HG02973 (cell line): ENCODE results near the gene KRTAP25-1.

ENCODE experiments used
- ATAC-seq: cut with Tn5 transposase; IDR thresholded peaks from one replicate; pipeline ENCODE4 v1.9.1; 2021; ENCODE audit warnings: moderate library complexity; ENCODE audit not compliant: unreplicated experiment

KRTAP25-1 gene

GRCh38 chr21:30289215-30289614, at the start of gene KRTAP25-1:
KRTAP25-1 (minus strand) TSS chr21:30289514; CDS start chr21:30289490, 24 bp downstream.
- no peak for ATAC-seq

DNA sequence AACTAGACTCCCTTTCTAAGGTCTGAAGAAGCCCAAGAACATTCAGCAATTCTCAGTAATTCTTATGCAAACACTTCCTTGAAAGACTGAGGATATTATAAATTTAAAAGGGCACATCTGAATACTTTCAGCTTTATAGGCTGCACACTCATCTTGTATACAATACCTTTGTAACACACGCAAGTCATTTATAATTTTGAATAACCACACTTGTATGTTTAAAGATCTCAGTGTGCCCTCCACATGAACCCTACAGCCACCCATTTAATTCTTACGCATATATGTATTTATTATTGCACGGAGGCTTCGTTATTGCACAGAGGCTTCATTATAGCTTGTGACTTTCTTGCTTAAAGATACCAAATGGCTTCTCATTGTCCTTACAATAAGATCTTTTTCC, 49.4 kb upstream of the KRTAP25-1 start:
- ATAC-seq: no peak

DNA sequence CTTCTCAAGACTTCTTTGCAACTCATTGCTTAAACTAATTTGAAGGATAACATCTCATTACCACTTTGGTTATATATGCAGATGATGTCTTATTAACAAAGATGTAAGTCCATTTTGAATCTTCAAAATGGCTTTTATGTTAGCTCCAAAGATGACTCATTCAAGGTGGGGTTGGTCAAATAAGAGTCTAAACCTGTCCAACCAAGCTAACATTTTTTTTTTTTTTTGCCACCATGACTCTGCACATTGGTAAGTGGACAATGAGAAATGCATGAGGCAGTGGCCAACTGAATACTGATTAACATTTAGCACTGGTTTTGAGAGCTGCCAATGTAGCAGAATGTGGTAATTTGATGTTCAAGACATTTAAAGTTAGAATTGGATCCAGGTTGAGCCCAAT, 48.5 kb upstream of the KRTAP25-1 start:
- ATAC-seq: no peak

DNA sequence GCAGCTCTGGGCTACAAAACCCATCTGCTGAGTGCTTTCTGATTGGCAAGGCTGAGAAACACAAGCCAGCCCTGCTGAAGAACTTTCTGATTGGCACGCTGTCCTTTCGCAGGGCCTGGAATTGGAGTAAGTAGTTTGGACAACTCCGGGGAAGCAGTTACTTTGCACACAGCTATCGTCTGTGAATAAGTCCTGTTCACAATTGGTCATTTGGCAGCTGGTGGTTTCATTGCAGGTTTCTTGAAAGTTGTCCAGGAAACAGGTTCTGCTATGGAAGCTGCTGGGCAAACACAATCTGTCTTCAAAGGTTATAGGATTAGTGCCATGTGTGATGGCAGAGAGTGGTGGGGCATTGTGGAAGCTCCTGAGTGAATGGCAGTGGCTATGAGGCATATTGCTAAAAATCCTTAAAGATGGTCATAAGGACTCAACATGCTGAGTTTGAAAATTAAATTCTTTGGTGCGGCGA, 48.0 kb upstream of the KRTAP25-1 start, which contains the start of gene KRTAP27-1:
KRTAP27-1 (minus strand) TSS at position 419 of the 469 bp plus-strand sequence; CDS start at position 393, 26 bp downstream.
- ATAC-seq: no peak

DNA sequence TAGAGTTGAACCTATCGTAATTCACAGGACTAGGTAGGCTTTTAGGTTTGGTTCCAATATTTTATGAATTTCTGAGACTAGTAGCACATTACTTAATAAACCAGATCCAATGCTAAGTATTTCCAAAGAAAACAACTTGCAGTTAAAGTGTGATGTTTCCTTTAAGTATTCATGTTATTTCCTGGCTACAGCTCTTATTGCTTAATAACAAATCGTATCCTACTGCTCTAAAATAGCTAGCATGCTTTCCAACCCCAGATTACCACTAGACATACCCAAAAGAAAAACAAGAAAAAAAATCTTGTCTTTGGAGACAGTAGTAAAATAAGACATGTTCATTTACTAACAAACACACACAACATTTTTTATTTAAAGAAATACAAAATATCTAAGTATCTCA, 47.3 kb upstream of the KRTAP25-1 start:
- ATAC-seq: no peak

GRCh38 chr21:30333736-30334135, 44.4 kb upstream of the KRTAP25-1 start:
- no peak for ATAC-seq

DNA sequence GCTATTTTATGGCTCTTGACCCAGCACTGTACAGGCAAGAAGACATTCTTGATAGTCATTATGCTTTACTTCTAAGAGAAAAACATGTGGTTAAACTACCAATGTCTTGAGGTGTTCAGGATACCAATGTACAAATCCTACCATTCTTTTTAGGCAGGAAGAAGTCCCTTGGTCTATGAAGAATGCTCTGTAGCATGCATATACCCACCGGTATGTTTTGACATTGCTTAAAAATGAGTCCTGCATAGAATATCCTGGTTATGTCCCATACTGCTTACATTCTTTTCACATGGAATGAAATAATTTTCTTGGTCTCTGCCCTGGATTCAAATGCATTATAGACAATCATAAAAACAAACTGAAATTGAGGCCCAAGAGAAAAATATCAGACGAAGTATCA, 43.4 kb upstream of the KRTAP25-1 start:
- ATAC-seq: no peak

- ATAC-seq: no peak
Measured at GRCh38 chr21:30329203-30329875, 40.0 kb upstream of the KRTAP25-1 start.

DNA sequence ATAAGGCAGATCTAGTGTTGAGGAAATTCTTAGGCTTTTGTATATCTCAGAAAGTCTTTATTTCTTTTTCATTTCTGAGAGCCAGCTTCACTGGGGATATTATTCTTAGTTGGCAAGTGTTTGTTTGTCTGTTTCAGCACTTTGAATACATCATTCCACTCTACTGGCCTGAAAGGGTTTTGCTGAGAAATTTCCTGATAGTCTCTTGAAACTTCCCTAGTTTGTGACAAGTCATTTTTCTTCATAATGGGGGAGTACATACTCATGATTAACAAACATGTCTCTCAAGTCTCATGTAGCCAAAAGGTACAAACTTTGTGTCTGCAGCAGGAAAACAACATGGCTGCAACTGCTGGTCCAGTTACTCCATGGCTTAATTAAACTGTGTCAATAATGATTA, 37.1 kb upstream of the KRTAP25-1 start:
- ATAC-seq: no peak

- ATAC-seq: no peak
Measured at GRCh38 chr21:30320215-30320614, 30.9 kb upstream of the KRTAP25-1 start, which contains the start of gene KRTAP26-1. KRTAP26-1 (minus strand) TSS chr21:30320315; CDS start chr21:30320035, 280 bp downstream.

DNA sequence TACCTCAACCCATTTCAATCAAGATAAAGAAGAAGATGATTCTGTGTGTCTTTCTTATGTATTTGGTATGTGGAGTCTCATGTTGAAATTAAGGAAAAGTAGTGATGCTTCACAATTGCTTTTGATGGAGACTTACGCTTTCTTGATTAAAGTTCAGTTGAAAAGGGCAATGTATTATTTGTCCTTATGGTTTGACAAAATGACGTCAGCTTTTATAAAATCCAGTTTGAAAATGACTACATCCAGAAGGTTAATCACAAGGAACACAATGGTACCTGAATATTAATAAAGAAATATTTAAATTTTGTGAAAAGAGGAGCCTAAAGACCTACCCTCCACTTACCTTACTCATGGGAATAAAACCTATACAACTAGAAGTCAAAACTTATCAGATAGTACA, 26.4 kb upstream of the KRTAP25-1 start:
- ATAC-seq: no peak

DNA sequence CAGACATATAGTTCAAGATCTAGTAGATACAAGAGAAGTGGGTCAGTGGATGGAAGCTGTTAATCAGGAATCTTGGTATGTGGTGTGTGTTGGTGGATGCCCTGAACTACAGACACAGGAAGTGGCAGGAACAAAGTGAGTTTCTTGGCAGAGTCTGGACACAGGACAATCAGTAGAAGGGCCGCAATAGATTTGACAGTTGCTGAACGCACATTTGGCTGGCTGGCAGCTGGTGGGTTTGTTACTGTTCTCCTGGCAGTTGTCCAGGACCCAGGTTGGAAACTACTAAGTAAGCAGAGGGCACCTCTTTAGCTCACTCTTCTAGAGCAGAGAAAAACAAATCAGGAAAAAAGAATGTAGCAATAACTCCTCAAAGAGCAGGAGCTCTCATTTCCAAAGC, 17.6 kb upstream of the KRTAP25-1 start:
- no peak for ATAC-seq

GRCh38 chr21:30305136-30305535, 15.8 kb upstream of the KRTAP25-1 start:
- no peak for ATAC-seq

DNA sequence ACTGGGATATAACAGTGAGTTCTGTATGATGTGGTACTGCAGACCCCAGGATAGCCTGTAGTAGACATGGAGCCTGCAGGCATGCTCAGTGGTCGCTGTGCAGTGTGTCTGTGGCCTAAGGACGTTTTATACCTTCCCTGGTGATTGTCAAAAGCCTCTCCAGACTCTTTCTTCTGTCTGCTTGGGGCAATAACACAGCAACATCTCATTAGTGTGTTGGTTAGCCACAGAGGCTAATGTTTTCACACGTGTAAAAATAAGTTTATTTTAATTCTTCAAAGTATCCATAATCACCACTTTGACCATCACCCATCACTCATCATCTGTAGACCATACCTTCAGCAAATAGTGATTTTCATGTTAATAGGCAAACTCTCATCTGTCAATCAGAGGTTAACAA, 6.5 kb downstream of the KRTAP25-1 start, which contains the start of gene KRTAP24-1:
KRTAP24-1 (minus strand) TSS at position 101 of the 400 bp plus-strand sequence; CDS start at position 83, 18 bp downstream.
- ATAC-seq: no peak

- ATAC-seq: no peak
Measured at GRCh38 chr21:30271611-30272010, 17.7 kb downstream of the KRTAP25-1 start.

GRCh38 chr21:30271156-30271555, 18.2 kb downstream of the KRTAP25-1 start:
- ATAC-seq: no peak

GRCh38 chr21:30269803-30270530, 19.3 kb downstream of the KRTAP25-1 start:
- ATAC-seq: no peak

DNA sequence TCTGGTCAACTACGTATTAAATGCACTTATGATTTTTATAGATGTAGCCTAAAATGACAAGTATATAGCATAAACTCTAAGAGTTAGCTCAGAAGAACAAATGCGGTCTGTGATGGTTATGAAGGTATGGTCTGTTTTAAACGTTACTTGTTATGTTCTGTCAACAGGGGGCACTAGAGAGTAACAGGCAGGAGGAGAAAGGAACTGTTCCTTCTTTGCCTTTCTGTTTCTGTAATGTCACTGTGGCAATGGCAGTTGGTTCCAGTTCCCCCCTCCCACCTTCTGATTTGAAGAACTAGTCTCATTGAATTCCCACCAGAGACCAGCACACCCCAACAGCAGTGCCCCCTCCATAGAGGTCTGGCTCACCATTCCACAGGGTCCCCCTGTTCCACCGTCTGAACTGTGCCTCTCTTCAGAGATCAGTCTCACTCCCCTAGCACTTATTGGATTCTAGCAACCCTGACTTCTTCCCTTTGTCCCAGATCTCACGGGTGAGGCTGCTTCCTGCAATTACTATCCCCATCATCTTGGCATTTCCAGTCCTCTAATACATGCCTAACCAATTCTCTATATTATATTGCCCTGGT, 20.6 kb downstream of the KRTAP25-1 start:
- no peak for ATAC-seq

- no peak for ATAC-seq
Measured at GRCh38 chr21:30257773-30258172, 31.5 kb downstream of the KRTAP25-1 start.

DNA sequence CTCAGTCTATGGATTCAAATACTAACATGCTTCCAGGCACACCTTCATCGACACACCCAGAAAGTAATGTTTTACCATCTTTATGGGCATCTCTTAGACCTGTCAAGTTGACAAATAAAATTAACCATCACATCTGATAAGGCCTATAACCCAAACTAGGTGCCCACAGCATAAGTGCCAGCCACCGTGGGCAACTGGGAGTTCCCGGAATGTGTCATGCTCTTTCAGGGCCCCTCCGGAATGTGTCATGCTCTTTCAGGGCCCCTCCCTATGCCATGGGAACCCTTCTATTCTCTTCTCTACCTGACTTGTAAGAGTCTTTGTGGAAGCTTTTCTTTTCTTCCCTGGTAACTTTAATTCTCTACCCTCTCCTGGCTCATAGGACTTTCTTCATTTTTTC, 33.2 kb downstream of the KRTAP25-1 start:
- no peak for ATAC-seq

DNA sequence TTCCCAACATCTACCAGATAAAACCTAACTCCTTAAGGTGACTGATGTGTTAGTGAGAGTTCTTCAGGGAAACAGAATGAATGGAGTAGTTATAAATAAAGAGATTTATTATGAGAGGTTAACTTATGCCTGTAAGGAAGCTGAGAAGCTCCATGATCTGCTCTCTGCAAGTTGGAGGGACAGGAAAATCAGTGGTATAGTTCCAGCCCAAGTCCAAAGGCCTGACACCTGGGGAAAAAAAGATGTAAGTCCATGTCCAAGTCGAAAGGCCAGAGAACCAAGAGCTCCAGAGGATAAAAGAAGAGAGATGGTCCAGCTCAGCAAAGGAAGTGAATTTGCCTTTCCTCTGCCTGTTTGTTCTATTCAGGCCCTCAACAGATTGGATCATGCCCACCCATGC, 33.6 kb downstream of the KRTAP25-1 start:
- ATAC-seq: no peak

GRCh38 chr21:30251781-30252180, 37.5 kb downstream of the KRTAP25-1 start:
- ATAC-seq: no peak
